Brain microvascular endothelial cell (primary cell): Measurements from ENCODE around the gene ZNF222.

Experiments
- DNase-seq: peaks from one replicate; pipeline ENCODE4 v3.0.0-alpha.2; 2020
- H3K27ac ChIP-seq: fragments of 250-450 bp; sonication (Bioruptor Pico); 2 replicates; pipeline ENCODE4 v1.5.1; 2020; ENCODE audit warnings: mild to moderate bottlenecking, moderate library complexity
- H3K27me3 ChIP-seq: fragments of 250-450 bp; sonication (Bioruptor Pico); replicated peaks from 2 replicates; pipeline ENCODE4 v1.5.1; 2020; ENCODE audit warnings: mild to moderate bottlenecking
- H3K36me3 ChIP-seq: fragments of 250-450 bp; sonication (Bioruptor Pico); replicated peaks from 2 replicates; pipeline ENCODE4 v1.5.1; 2020; ENCODE audit warnings: mild to moderate bottlenecking
- H3K4me3 ChIP-seq: 2 replicates; pipeline ENCODE4 v1.5.1; 2011; ENCODE audit warnings: low read depth, mild to moderate bottlenecking, control low read depth, low read length, moderate library complexity
- in situ Hi-C: cut with HindIII; loops from 2 replicates; pipeline ENCODE4 v1.10.0; 2017; ENCODE audit warnings: low sequenced_read_pairs, low pct_ligation_motif_present
- TF ChIP-seq, protein P1 (sequence below): IDR thresholded peaks from 2 replicates; pipeline ENCODE4 v1.5.1; 2011; ENCODE audit warnings: low read depth, mild to moderate bottlenecking, moderate library complexity, low read length, control low read depth, inconsistent platforms; ENCODE audit errors: missing control alignments

Gene ZNF222

DNA sequence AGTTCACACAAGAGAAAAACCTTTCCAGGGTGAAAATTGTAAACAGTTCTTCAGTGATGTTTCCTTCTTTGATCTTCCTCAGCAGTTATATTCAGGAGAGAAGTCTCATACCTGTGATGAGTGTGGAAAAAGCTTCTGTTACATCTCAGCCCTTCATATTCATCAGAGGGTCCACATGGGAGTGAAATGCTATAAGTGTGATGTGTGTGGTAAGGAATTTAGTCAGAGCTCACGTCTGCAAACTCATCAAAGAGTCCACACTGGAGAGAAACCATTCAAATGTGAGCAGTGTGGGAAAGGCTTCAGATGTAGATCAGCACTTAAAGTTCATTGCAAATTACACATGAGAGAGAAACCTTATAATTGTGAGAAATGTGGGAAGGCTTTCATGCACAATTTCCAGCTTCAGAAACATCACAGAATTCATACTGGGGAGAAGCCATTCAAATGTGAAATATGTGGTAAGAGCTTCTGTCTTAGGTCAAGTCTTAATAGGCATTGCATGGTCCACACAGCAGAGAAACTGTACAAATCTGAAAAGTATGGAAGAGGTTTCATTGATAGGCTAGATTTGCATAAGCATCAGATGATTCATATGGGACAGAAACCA, 6.9 kb downstream of the ZNF222 start:
- no peaks in the 10 kb centered on the region for H3K27me3 ChIP-seq
- DNase-seq: no peak
- H3K4me3 ChIP-seq: no peak overlapping the region
- TF ChIP-seq, protein P1, sequence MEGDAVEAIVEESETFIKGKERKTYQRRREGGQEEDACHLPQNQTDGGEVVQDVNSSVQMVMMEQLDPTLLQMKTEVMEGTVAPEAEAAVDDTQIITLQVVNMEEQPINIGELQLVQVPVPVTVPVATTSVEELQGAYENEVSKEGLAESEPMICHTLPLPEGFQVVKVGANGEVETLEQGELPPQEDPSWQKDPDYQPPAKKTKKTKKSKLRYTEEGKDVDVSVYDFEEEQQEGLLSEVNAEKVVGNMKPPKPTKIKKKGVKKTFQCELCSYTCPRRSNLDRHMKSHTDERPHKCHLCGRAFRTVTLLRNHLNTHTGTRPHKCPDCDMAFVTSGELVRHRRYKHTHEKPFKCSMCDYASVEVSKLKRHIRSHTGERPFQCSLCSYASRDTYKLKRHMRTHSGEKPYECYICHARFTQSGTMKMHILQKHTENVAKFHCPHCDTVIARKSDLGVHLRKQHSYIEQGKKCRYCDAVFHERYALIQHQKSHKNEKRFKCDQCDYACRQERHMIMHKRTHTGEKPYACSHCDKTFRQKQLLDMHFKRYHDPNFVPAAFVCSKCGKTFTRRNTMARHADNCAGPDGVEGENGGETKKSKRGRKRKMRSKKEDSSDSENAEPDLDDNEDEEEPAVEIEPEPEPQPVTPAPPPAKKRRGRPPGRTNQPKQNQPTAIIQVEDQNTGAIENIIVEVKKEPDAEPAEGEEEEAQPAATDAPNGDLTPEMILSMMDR: no peak
- in situ Hi-C loops: no loop called here
- H3K27ac ChIP-seq: no peak overlapping the region
- peaks cover 46% of the 10 kb centered on the region for H3K36me3 ChIP-seq

DNA sequence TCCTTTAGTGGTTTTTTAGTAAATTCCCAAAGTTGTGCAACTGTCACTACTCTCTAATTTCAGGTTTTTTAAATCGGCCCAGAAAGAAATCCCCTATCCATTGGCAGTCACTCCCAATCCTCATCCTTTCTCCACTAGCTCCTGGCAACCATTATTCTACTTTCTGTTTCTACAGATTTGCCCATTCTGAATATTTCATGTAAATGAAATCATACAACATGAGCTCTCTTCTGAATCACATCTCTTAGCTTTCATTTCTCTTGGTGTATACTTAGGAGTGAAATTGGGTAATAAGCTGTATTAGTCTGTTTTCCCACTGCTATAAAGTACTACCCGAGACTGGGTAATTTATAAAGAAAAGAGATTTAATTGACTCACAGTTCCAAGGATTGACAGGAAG, 17.0 kb downstream of the ZNF222 start:
- no peak overlapping the region for H3K4me3 ChIP-seq
- no peaks in the 10 kb centered on the region for H3K36me3 ChIP-seq
- no peak overlapping the region for H3K27ac ChIP-seq
- in situ Hi-C loops: no loop called here
- TF ChIP-seq, protein P1: no peak
- no peaks in the 10 kb centered on the region for H3K27me3 ChIP-seq
- no peak for DNase-seq

DNA sequence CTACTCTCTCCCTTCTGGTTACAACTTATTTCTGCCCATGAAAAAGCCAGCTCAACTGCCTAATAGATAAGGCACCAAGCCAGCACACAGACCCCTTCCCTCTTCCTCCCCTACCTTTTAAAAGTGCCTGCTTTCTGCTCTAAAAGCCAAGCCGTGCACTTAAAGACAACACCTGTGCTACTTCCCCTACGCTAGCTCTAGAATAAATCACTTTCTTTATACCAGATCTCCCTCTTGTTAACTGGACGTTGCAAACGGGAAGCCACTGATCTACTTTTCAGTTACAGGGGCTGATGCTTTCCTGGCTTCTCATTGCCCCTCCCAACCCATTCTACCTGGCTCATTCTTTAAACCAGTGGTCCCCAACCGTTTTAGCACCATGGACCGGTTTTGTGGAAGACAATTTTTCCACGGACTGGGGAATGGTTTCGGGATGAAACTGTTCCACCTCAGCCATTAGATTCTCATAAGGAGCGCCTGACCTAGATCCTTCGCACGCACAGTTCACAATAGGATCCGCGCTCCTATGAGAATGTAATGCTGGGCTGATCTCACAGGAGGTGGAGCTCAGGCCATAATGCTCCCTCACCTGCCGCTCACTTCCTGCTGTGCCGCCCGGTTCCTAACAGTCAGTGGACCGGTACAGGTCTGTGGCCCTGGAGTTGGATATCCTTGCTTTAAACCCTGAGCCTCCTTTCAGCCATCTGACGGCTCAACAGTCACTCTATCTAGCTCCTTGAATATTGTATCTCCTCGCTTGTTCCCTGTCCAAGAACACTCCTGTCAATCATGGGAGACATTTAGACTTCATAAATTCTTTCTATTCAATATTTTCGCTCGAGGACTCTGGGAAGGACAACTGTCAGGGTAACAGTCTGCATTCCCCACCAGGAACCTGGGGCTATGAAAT, 25.8 kb downstream of the ZNF222 start:
- H3K27me3 ChIP-seq: no peaks in the 10 kb centered on the region
- TF ChIP-seq, protein P1: no peak
- peak overlapping the region; percentile 87 for H3K4me3 ChIP-seq
- in situ Hi-C loops: no loop called here
- H3K27ac ChIP-seq: no peak overlapping the region
- H3K36me3 ChIP-seq: peaks cover 6% of the 10 kb centered on the region
- peak; percentile 2 for DNase-seq

DNA sequence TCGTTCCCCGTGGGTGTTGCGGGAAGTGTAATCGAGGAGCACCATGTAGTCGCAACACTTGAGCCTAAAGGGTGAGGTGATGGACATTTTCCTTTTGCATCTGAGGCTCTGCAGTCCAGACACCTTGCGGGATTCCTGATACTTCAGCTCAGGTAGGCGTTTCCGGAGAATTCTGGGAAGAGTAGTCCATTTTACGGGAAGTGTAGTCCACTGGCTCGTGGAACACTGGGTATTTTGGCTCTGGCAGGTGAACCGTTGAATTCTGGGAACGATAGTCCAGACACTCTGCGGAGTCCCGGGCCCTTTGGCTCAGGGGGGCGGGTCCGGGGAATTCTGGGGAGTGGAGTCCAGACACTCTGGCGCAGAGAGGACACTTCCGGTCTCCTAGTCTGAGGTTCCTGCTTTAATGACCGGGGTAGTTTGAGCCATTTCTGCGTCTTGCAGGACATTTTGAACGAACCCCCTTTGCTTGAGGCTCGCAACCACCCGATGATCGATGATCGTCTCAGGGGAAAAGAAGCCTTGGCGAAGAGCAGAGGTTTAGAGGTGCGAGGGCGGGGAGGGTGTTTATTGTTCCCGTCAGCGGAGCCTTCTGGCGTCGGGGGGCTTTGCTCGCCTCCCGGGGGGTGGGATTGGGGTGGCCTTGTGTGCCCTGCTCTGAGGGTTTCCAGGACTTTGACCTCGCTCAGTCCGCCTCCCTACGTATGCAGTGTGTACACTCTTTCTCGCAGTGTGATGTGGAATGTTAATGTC, 26.6 kb downstream of the ZNF222 start, which contains the start of gene ZNF223:
Gene ZNF223 (plus strand): TSS at position 387 of the 753 bp plus-strand sequence. CDS start 3,141 bp downstream, outside the sequence.
- peak; percentile 94 for DNase-seq
- H3K36me3 ChIP-seq: peaks cover 7% of the 10 kb centered on the region
- in situ Hi-C loops: no loop called here
- TF ChIP-seq, protein P1: no peak
- H3K27me3 ChIP-seq: no peaks in the 10 kb centered on the region
- peak within 1 kb of the TSS; percentile 87 for H3K4me3 ChIP-seq
- peak within 1 kb of the TSS; percentile 48 for H3K27ac ChIP-seq

DNA sequence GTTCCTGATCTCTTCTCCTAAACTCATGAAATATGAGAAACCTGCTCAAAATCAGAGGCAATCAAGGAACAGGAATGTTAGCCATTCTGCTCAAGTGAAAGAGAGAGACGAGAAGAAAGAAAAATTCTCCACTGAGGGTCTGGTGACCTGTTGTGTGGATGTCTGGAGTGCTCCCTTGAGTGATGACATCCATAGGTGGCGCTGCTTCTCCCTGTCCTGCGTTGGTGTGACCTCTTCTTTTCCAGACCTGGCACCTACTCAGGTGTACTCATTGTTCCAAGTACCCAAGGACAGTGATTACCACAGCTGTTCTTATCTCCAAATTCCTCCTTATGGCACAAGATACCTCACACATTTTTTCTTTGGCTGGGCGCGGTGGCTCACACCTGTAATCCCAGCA, 30.7 kb downstream of the ZNF222 start:
- in situ Hi-C loops: no loop called here
- peaks cover 16% of the 10 kb centered on the region for H3K36me3 ChIP-seq
- no peak for DNase-seq

More for the DNA sequence above, 30.7 kb downstream of the ZNF222 start:
- Histone ChIP-seq H3K4me3 (no peak overlapping the region), H3K27me3 (no peaks in the 10 kb centered on the region), H3K27ac (no peak overlapping the region)
- TF ChIP-seq, protein P1: no peak
